GM21786 (cell line): Measurements from ENCODE around the gene CTDP1.

Source experiments
- ATAC-seq: cut with Tn5 transposase; IDR thresholded peaks from one replicate; pipeline ENCODE4 v1.9.1; 2021; ENCODE audit not compliant: unreplicated experiment

CTDP1 gene, protein sequence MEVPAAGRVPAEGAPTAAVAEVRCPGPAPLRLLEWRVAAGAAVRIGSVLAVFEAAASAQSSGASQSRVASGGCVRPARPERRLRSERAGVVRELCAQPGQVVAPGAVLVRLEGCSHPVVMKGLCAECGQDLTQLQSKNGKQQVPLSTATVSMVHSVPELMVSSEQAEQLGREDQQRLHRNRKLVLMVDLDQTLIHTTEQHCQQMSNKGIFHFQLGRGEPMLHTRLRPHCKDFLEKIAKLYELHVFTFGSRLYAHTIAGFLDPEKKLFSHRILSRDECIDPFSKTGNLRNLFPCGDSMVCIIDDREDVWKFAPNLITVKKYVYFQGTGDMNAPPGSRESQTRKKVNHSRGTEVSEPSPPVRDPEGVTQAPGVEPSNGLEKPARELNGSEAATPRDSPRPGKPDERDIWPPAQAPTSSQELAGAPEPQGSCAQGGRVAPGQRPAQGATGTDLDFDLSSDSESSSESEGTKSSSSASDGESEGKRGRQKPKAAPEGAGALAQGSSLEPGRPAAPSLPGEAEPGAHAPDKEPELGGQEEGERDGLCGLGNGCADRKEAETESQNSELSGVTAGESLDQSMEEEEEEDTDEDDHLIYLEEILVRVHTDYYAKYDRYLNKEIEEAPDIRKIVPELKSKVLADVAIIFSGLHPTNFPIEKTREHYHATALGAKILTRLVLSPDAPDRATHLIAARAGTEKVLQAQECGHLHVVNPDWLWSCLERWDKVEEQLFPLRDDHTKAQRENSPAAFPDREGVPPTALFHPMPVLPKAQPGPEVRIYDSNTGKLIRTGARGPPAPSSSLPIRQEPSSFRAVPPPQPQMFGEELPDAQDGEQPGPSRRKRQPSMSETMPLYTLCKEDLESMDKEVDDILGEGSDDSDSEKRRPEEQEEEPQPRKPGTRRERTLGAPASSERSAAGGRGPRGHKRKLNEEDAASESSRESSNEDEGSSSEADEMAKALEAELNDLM

DNA sequence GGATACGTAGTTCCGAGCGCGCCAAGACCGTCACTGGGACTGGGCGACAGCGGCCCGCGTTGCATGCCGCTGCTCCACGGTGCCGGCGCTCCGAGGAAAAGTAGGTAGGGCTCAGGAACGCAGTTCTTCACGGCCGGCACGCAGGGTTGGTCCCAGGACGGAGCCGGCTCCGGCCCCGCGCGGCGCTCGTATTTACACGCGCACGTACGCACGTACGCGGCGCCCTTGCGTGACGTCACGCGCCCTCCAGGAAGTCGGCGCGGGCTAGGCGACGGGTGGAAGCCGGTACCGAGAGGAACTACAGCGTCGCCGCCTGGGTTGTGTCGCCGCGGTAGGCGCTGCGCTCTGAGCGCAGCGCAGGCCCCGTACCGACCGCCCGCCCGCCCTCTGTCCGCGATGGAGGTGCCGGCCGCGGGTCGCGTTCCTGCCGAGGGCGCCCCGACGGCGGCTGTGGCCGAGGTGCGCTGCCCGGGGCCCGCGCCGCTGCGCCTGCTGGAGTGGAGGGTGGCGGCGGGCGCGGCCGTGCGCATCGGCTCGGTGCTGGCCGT lies at the start of gene CTDP1:
Gene CTDP1, plus strand, starts transcription at position 252 of the 548 bp plus-strand sequence. Its CDS starts 145 bp downstream, at position 397.
- peak; percentile 65 for ATAC-seq

DNA sequence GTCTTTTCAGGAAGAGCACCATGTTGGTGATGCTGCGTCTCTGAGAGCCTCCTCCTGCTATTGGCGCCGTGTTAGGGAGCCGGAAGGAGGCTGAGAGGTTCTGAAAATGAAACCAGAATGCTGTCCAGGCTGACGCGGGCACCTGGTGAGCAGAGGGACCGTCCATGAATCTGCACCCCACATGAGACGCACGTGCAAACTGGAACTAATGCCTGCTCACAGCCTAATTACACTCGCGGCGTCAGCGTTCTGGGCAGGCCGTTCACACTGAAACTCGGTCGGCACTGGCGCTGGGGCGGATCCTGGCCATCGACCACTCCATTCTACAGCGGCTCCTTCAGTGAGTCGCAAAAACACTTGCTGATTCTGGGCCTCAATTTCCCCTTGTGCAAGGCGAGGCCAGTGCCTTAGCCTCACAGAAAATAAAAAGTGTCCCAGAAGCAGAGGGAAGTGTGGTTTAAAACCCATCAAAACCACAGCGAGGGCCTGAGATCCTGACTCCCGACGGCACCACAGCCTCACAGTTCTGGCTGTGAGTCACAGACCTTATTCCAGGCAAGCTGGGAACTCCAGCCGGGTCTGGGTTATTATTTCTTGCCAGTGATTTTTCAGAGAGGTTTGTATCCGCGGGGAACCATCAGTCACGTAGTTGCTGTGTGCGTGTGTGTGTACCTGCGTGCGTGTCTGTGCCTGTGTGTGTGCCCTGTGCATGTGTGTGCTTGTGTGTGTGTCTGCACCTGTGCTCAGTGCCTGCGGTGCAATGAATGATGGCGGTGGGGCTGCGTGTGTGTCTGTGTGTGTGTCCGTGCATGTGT lies 49.1 kb upstream of the CTDP1 start:
- no peak for ATAC-seq

DNA sequence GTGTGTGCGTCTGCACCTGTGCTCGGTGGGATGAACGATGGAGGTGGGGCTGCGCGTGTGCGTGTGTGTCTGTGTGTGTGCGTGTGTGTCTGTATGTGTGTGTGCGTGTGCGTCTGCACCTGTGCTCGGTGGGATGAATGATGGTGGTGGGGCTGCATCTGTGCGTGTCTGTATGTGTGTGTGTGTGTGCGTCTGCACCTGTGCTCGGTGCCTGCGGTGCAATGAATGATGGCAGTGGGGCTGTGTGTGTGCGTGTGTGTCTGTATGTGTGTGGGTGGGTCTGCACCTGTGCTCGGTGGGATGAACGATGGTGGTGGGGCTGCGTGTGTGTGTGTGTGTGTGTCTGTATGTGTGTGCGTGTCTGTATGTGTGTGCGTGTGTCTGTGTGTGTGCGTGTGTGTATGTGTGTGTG lies 48.5 kb upstream of the CTDP1 start:
- no peak for ATAC-seq

DNA sequence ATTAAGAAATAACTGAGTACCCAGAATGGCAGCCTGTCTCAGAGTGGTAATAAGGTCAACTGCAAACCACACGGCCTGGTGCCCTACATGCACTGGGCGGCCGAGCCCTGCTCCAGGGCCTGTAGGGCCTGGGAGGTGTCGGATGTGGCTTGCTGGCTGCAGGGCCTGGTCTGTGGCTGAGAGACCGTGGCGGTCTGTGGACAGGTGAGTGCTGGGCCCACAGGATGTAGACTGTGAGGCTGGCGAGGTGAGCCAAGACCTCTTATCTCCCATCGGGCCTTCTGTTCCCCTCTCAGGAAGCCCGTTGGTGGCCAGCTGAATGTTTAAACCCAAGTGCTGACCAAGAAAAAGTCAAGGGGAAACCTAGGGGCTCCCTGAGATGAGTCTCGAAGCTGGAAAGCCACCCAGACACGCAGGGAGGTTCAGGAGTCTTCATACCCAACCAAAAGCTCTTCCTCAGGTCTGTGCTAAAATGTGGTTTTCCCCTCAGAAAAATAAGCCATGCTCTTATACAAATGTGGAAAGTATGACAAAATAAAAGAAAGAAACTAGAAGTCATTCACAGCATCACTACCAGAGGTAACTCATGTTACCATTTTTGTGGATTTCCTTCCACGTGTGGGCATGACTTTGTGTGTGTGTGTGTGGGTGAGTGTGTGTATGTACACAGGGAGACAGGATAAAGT lies 47.7 kb upstream of the CTDP1 start:
- no peak for ATAC-seq

DNA sequence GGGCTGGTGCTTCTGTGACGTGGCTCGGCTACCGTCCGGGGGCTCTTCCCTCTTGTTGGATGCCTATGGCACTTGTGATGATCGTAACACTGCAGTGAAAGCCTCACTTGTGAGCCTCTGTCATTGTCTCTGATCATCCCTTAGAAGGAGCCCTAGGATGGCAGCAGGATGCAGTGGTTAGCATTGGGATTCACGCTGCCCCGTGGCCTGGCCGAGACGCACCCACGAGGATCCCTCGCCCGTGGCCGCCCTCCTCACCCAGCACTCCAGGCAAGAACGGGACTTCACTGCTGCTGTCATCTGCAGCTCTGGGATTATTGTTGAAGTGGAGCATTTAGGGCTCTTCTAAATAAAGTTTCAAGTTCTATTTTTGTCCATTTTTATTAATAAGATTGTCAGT lies 46.8 kb upstream of the CTDP1 start:
- ATAC-seq, result no peak

DNA sequence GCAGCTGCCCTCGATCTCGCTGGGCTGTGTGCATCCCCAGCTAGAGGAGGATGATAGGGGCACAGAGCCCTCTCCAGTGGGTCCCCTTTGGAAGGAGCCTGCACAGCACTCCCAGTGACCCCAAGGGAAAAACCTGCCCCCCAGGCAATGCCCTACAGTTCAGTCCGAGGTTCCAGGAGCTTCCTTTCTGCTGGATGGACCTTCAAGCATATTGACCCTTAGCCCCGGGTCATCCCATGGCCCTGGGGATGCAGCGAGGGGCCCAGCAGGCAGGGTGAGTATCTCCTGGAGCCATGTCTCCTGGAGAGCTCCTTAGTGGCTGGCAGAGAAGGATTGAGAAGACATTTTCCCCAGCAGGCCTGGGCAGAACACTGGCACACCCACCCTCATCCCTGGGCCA lies 45.4 kb upstream of the CTDP1 start:
- no peak for ATAC-seq

DNA sequence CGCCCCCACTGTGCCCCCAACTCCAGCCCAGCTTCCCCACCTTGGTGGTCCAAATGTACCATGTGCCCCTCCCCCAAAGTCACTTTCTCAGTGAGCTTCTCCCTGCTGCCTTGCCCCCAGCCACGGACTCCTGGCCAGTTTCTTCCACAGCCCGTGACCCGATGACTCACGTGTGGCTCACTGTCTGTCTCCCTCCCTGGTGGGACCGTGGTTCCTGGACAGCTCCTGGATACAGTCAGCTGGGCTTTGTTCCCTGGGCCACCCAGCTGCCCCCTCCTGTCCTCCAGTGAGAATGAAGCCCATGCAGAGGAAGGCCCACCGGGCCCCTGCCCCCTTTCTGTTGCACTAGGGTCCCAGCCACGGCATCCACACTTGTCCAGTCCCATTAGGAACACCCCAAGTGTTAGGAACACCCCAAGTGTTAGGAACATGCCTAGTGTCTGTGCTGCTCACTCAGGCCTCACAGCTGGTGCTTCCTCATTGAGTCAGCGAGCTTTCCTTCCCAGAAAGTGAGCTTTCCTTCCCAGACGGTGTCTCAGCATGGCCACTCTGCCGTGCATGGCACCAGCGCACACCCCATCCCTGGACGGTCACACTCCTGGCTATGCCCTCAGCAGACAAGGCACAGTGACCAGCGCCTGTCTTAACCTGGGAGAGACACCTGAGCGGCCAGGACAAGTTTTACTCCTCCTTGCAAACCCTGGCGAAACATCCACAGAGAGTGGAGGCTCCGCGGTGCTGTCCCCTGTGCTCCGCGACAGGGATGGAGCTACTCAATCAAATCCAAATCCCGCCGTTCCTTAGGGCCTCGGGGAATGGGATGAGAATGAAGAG lies 44.8 kb upstream of the CTDP1 start:
- ATAC-seq, result no peak

DNA sequence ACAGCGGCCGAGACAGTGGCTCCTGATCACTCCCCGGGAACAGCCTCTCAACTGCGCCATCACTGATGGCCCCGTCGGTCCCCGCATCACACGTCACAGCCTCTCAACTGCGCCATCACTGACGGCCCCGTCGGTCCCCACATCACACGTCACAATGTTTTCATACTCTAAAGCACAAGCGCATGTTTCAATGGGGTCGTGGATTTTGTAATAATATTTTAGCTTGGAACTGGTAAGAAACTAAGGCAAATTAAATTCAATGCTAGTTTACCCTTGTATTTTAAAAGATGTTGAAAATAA lies 44.2 kb upstream of the CTDP1 start:
- no peak for ATAC-seq

DNA sequence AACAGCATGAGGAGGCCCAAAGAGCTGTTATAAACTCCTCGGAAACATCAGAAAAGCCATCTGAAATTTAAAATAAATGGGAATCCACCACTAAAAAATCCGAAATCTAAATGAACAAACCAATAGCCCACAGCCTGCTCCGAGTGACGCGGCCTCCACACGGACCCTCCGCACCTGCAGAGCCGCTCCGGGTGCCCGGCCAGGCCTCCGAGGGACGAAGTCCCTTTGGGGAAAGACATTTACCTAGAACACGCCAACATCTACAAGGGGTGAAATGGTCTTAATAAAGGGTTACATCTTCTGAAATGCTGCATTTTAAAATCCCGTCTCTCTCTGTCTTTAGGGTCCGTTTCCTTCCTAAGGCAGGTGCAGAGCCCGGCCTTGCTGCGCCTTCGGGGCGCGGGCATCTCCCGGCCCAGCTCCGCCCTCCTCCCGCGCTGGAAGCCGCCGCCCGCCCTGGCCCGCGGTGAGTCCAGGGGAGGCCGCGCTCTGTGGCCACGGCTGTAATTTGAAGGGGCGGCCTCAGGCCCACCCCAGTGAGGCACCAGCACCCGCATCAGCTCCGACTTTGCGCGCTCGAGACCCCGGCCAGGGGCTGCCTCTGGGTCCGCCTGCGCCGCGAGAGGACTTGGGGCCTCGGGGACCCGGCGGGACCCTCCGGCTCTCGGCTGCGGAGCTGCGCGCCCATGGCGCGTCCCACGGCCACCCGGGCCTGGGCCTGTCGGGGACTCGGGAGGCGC lies 42.3 kb upstream of the CTDP1 start:
- ATAC-seq, result no peak

DNA sequence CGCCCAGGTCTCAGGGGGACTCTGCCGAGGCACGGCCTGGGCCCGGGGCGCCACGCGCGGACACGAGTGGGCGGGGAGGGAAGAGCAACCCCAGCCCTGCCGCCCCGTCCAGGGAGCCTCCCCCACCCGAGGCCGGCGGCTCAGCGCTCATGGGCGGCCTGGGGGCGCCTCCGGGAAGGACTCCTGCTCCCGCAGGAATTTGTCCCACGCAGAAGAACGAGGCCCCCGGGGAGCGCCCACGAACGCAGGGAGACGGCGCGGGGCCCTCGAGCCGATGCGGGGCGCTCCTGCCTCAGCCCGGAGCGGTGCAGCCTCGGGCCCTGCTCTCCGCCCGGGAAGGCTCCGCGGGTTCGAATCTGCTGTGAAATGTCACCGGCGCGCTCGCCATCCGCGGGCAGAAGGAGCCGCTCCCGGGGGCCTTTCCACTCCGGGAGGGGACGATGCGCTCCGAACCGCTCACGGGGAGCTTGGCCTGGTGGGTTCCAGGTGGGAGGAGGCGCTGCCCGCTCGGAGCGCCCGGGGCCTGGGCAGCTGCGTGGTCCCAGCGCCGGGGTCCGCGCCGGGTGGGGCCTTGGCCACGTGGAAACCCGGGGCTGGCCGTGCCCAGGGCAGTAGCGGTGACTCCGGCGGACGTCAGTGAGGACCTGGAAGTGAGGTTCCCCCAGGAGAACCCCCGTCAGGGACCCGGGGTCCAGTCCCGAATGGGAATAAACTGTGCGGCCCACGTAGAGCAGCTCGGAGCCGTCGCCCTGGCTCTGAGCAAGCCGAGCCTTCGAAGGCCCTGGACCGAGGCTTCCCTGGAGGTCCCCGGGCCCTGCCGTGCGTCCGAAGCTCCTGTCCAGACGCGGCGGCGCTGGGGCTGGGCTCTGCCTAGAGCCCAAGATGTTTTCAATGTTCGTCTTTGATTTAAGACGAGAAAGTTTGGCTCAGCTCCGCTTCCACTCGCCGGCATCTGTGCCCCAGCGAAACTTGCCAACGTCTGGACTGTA lies 41.4 kb upstream of the CTDP1 start:
- no peak for ATAC-seq

DNA sequence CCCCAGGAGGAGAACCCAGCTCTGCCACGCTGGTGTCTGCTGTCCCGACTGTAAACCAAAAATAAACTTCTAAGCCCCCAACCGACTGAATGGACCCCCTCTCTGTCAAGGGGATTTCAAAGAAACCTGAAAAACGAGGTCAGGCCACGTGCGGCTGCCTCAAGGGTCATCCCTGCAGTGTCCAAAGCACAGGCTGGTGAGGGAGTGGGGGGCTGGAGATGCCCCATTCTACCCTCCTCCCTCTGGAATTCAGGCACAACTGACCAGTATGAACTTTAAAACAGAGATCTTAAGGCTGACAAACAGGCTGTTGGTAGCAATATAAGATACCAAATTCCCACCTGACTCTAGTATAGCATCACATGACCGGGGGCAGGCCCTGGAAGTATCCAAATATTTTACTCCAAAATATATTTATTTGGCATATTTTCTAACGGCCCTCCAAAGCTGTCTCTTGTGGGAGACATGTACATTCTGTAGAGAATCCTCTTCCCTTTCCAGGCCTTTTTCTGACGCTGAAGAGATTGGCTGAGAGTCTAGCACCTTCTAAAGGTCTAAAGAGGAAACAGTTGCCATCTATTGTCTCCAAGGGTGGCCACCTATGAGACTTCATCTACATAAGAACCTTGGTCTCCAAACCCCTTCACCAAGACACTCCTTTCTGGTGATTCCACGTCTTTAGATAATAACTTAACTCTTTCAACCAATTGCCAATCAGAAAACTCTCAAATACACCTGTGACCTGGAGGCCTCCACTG lies 40.4 kb upstream of the CTDP1 start:
- ATAC-seq, result no peak

DNA sequence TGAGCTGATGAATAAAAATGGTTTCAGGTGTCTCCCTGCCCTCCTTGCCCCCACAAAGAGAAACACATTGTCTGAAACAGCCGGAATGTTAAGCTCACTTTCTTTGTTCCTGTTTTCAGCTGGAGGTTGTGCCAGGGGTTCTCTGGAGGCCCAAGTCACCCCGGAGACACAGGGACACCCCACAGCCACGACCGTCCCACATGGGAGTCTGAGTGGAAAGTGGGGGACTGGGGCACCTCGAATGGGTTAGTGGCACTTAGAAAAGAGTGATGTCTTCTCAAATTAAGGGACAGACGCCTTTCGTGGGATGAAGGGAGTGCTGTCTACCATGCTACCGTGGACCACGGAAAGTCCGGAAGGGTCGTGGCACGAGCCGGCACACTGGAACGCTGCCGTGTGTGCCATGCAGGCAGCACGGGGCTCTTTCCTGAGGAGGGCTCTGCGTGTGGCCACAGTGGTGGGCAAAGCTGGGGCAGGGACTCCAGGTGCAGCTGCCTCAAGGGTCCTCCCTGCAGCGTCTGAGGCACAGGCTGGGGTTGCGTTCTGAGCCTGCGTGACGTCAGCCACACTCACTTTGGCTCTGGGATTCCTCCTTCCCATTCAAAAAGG lies 39.4 kb upstream of the CTDP1 start:
- no peak for ATAC-seq

DNA sequence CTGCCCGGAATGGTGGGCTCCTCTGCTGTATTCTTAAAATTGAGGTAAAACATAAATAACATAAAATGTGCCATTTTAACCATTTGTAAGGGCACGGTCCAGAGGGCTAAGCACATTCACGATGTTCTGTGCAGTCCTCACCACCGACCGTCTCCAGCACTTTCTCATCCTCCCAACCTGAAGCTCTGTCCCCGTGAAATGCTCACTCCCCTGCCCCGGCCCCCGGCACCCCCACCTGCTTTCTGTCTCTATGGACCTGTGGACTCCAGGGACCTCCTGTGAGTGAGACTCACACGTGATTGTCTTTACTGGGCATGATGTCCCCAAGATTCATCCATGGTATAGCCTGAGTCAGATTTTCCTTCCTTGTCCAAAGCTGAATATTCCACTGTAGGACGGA lies 38.7 kb upstream of the CTDP1 start:
- ATAC-seq, result no peak

DNA sequence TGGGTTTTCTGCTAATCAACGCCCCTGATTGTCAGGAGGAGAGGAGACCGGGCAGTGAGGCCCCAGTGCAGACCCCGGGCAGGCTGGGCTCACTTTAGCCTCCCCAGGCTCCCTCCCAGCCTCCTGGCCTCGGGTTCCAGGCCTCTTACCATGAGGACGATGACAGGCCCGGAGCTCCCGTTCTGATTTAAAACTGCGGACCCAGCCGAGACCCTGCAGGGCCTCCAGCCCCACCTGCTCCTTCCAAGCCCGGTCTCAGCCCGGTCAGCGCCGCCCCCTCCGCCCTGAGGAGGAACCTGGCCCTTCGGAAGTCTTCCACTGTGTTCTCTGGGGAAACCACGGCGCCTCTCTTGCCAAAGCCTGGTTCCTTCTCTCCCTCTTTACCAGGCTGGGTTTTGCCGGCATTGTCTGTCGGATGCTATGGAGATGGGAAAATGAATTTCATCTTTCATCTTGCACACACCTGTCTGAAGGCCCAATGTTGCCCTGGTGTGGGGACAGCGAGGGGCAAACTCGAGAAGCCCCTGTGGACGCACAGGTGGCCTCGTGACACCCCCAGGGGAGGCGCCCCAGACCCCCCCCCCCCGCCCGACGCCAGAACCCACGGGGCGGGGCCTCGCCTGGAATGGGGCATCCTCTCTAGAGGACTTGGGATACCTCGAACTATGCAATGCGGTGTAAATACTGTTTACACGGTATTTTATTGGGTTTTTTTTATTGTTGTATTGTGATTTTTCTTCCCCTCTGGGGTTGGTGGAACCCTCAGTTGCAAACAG lies 37.7 kb upstream of the CTDP1 start:
- no peak for ATAC-seq

DNA sequence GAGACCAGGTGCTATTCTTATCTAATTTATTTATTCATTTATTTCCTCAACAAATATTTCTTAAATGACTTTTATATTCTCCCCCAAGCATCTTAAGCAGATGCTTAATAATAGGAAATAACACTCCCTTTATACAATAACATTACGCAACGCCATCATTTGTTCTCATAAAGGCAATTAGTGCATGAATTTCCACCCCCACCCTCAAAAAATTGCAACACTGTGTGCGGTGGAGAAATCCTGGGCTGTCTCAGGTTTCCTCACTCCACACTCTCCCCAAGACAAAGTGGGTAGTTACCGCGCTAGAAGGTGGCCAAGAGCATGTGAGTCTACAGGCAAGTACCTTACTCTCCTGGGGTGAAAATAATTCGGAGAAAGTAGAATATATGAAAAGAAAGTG lies 37.0 kb upstream of the CTDP1 start:
- ATAC-seq, result no peak
